ENCODE results near the gene STARD3NL. TPM values are rescaled to one million over a fixed set of nuclear protein-coding genes. Genes with fewer than 3 reads are reported as not detected.

STARD3NL gene
- total and polyA plus RNA-seq, 2 experiments from 2014 or later = 55.1 to 55.3 TPM

- Histone ChIP-seq H4K20me1 (replicated peaks; ENCODE audit: insufficient read depth) (no peaks in the 10 kb centered on the region), H3K4me1 (ENCODE audit: insufficient read depth) (no peaks in the 10 kb centered on the region), H2AFZ (no peak overlapping the region), H3K79me2 (replicated peaks; ENCODE audit: insufficient read depth) (no peaks in the 10 kb centered on the region), H3F3A (replicated peaks; ENCODE audit: low read depth) (no peaks in the 10 kb centered on the region), H3K4me3 (no peak overlapping the region), H3K9me2 (ENCODE audit: insufficient read depth) (no peaks in the 10 kb centered on the region), H3K36me3 (ENCODE audit: insufficient read depth) (no peaks in the 10 kb centered on the region), H3K27ac (ENCODE audit: low read depth) (no peak overlapping the region), H3K4me2 (no peak overlapping the region), H3K27me3 (ENCODE audit: insufficient read depth) (no peaks in the 10 kb centered on the region)
- H3K36me3 Mint-ChIP-seq (ENCODE audit: low read depth) = no peaks in the 10 kb centered on the region
- H3K27ac Mint-ChIP-seq = no peak overlapping the region
- H3K27me3 Mint-ChIP-seq (ENCODE audit: insufficient read depth, low read depth, poor library complexity) = no peaks in the 10 kb centered on the region
- TF ChIP-seq EZH2phosphoT487 (IDR thresholded peaks at IDR 0.05; ENCODE audit: unreplicated experiment) (no peak), ZNF462 (CRISPR knock-in tag; IDR thresholded peaks at IDR 0.05) (no peak), ETS1 (IDR thresholded peaks at IDR 0.05) (no peak), ZNF331 (CRISPR knock-in tag; IDR thresholded peaks at IDR 0.05; ENCODE audit: low read depth) (no peak), NANOG (IDR thresholded peaks at IDR 0.05; ENCODE audit: borderline replicate concordance) (no peak), JUNB (IDR thresholded peaks at IDR 0.05; ENCODE audit: unreplicated experiment) (no peak), CTCF (conservative IDR thresholded peaks at IDR 0.05; ENCODE audit: low read depth in 2 of 2) (no peak), POLR2AphosphoS5 (IDR thresholded peaks at IDR 0.05; ENCODE audit: low read depth) (no peak), EZH2 (IDR thresholded peaks at IDR 0.05; ENCODE audit: low read depth, unreplicated experiment) (no peak), ZNF114 (CRISPR knock-in tag; IDR thresholded peaks at IDR 0.05) (no peak)
- no peaks in the 10 kb centered on the region for H3K4me1 Mint-ChIP-seq
- DNase-seq (ENCODE audit: low spot score) (no peak), ATAC-seq (no peak)
- peaks cover 1% of the 10 kb centered on the region; the same call in 1 of the 3 replicates for H3K9me3 Mint-ChIP-seq
- H3K4me3 Mint-ChIP-seq = no peak overlapping the region
Measured at GRCh38 chr7:38168890-38169570, 9.0 kb upstream of the STARD3NL start.
